ENCODE results near the gene FOXO3.

FOXO3 gene

DNA sequence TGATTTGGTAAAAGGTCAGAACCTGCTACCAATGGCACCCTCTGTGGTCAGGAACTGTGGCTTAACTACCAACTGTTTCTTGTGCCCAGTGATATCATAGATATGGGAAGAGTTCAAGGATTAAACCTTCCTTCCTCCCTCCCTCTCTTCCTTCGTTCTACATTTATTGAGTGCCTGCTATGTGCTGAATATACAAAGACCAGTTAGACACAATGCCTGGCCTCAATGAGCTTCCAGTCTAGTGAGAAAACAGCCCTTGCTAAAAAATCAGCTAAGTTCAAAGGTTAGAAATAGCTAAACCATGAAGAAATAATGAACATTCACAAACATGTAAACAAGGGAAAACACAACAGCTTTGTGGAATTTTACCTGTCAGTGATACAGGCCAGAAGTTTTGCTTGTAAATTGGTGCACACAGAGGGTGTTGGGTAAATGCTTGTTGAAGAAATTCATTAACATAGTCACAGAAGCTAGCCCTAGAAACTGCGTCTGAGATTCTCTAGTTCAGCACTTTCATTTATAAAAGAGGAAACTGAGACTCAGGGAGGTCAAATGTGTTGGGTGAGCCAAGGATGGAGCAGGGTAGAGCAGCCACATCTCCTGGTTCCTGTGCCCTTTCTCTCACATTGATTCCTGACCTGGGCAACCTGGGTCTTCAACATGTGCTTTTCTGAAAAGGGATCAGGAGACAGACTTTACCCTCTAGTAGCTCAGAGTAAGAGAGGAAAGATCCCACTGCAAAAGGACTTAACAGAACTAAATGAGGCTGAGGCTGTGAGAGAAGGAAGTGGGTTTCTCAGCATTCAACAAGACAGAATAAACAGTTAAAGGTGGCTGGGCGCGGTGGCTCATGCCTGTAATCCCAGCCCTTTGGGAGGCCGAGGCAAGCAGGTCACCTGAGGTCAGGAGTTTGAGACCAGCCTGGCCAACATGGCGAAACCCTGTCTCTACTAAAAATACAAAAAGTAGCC, 14.4 kb upstream of the FOXO3 start:
- TF ChIP-seq GATA3 (IDR thresholded peaks at IDR 0.05; ENCODE audit: low read depth, low read length): no peak
- TF ChIP-seq GATA2 (IDR thresholded peaks at IDR 0.05; ENCODE audit: low read depth, low read length): no peak

DNA sequence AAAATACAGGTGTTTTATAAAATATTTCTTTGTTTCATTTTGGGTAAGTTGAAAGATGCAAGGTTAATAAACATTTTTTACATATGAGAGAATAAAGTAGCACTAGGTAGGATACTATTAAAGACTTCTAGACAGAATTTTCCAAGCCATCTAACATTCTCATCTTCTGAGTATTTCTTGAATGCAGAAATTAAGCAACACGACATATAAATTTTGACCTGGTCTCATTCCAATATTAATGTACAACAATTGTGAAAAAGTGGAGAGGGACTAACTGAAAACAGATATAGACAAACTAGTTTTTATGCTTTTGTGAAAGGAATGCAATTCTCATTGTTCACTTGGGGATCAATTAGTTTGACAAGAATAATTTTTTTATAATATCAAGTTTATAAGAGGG, 11.5 kb upstream of the FOXO3 start:
- TF ChIP-seq GATA2 (IDR thresholded peaks at IDR 0.05; ENCODE audit: low read depth, low read length) (no peak), GATA3 (IDR thresholded peaks at IDR 0.05; ENCODE audit: low read depth, low read length) (no peak)

DNA sequence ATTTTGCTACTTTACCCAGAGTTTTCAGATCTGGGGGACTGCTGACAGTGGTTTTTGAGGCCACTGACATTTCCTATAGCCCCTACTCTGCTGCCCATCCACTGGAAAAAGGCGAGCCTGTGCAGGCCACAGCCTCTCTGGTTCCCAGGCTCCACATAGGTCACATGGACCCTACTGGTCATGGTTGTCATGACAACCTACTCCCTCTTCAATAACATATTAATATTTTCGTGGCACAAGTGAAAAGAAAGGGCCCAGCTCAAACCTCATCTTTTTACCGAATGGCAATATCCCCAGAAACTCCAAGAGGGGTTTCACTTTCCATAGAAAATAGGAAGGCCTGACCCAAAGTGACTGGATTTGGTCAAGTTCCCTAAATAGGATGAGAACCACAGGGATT, 11.0 kb upstream of the FOXO3 start:
- TF ChIP-seq GATA3 (IDR thresholded peaks at IDR 0.05; ENCODE audit: low read depth, low read length) (no peak), GATA2 (IDR thresholded peaks at IDR 0.05; ENCODE audit: low read depth, low read length) (no peak)

DNA sequence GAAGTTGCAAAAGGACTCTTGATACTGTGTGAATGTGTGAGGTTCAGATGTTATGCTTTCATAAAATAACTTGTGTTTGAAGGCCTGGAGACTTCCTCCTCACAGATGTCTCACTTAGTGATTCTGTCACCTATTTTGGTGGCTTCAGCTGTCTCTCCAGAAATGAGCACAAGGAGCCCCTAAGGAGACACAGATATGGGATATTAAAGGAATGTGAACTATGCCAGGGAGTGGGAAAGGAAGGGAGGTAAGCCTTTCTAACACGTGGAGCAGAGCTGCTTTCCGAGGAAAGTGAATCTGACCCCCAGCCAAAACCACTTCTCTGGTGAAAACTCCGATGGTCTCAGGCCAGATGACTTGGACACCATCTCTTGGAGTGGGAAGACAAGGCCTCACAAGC, 10.5 kb upstream of the FOXO3 start:
- no peak for TF ChIP-seq GATA3 (IDR thresholded peaks at IDR 0.05; ENCODE audit: low read depth, low read length)
- no peak for TF ChIP-seq GATA2 (IDR thresholded peaks at IDR 0.05; ENCODE audit: low read depth, low read length)

DNA sequence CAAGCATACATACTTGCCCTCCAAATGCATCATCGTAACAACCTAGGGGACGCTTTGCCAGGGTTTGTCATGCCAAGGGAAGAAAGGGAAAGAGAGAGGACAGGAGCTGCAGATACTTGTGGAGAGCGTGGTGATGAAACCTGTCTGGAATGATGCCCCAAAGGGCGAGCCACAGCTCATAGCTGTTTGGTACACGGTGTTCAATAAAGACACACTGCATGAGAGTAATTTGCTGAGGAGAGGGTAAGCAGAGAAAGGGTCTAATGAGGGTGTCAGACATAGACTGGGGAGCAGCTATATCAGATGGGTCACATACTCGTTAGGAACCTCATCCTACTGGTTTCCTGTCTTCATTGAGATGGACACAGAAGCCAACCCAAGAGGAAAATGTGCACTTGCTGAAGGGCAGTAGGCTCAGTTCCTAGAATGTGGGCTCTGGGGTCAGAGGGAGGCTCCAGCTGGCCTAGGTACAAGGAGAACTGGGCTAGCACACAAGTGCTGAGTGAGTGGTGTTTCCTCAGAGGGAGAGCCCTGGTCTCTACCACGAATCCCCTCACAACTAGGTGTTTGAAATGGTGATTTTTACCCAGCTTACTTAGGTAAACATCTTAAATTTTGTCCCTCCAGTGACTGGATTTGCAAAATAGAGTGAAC, 5.2 kb upstream of the FOXO3 start:
- TF ChIP-seq GATA2 (IDR thresholded peaks at IDR 0.05; ENCODE audit: low read depth, low read length): no peak
- no peak for TF ChIP-seq GATA3 (IDR thresholded peaks at IDR 0.05; ENCODE audit: low read depth, low read length)

DNA sequence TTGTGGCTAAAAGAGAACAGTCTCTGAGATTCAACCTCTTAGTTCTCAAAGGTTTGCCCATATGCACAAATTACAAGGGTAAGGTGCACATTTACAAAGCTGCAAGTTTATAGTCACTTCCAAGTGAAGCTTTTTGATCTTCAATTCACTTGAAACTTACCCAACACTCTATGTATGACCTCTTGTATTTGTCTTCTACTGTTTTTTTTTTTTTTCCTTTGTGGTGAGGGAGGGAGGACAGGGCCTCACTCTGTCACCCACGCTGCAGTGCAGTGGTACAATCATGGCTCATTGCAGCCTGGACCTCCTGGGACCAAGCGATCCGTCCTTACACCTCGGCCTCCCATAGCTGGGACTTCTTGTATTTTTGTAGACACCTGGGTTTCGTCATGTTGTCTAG, 4.5 kb upstream of the FOXO3 start:
- TF ChIP-seq GATA2 (IDR thresholded peaks at IDR 0.05; ENCODE audit: low read depth, low read length) (no peak), GATA3 (IDR thresholded peaks at IDR 0.05; ENCODE audit: low read depth, low read length) (no peak)

DNA sequence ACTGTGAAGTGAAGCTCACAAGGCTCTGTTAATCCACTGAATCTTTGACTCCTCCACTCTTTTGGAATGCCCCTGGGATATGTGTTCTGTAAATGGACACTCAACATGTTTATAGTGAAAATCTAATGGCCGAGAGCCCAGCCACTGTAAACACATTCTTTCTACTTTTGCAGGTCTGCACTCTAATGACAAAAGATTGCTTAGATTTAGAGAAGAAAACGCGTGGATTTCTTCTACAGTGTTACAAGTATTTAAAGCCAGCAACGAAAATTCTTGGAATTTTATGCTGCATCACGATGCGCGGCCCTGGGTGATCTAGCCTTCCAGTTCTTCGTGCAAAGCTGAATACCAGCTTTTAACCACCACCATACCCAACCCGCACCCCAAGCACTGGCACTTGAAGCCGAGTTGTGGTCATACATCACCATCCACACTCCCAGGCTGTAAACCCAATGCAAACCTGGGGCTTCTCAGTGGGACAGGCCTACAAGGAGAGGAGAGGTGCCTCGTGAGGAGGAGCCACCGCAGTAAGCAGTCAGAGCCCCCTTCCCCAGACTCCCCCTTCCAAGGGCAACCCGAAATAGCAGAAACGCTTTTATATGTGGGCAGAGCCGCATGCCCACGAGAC, 3.7 kb upstream of the FOXO3 start:
- TF ChIP-seq GATA2 (IDR thresholded peaks at IDR 0.05; ENCODE audit: low read depth, low read length) (no peak), GATA3 (IDR thresholded peaks at IDR 0.05; ENCODE audit: low read depth, low read length) (no peak)

DNA sequence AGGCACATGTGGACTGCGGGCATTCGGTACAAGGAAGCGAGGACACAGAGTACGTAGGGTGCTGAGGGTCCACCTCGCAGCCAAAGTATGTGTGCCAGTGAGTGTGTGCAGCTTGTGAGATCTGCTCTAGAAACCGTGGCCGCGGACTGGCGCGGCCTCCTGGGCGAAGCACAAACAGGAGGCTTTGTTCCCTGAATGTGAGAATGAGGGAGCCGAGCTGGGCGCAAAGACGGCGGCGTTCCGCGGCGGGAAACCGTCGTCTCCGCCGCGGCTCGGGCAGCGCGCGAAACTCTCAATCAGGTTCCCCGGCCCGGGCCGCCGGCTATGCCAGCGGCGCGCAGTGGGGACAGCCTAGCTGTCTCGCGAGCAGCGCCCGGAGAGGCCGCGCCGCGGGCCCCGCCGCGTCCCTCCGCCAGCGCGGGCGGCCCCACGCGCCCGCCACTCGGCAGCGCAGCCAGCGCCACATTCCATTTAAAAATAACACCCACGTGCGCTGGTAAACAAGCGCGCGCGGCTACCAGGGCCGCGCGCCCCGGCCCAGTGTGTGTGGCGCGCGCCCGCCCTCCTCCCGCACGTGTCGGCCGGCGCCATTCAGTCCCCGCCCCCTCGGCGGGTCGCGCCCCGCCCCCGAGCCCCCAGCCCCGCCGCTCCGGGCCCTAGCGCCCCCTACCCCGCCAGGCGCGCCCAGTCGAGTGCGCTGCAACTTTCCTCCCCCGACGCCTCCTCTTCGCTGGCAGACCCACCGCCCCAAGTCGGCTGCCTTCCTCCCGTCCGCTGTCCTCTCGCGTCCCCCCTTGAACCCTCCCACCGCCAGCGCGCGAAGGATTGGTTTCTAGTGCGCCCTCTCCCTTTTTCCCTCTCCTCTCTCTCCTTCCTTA, 3.0 kb upstream of the FOXO3 start:
- TF ChIP-seq GATA2 (IDR thresholded peaks at IDR 0.05; ENCODE audit: low read depth, low read length) (no peak), GATA3 (IDR thresholded peaks at IDR 0.05; ENCODE audit: low read depth, low read length) (no peak)

DNA sequence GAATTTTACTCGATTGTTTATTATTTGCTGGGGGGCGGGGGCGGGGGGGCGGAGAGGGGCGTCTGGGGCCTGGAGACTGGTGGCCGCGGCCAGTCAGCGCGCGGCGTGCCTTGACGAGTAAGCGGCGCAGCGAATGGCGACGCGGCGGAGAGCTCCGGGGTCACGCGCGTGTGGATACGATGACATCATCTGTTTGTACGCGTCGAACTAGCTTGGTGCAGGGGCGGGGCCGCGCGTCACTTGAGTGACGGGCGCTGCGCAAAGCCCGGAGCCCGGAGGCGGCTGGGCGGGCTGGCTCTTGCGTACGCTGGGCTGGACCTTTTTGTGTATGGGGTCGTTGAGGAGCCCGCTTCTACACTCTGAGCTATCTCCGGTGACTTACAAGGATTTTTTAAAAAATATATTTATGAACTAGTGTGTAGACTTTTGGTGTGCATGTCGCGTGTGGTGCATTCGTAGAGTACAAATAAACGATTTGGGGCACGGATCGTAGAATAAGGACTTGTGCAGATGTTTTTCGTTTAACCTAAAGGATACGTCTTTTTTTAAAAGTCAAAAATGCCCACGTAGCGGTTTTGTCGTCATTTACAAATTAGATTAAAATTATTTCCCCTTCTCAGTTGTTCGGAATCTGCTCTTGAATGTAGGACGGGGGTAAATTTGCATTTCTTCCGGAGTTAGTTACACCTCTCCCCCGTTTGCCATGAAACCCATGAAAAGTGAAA, 2.2 kb upstream of the FOXO3 start:
- TF ChIP-seq GATA2 (IDR thresholded peaks at IDR 0.05; ENCODE audit: low read depth, low read length) (no peak), GATA3 (IDR thresholded peaks at IDR 0.05; ENCODE audit: low read depth, low read length) (no peak)

DNA sequence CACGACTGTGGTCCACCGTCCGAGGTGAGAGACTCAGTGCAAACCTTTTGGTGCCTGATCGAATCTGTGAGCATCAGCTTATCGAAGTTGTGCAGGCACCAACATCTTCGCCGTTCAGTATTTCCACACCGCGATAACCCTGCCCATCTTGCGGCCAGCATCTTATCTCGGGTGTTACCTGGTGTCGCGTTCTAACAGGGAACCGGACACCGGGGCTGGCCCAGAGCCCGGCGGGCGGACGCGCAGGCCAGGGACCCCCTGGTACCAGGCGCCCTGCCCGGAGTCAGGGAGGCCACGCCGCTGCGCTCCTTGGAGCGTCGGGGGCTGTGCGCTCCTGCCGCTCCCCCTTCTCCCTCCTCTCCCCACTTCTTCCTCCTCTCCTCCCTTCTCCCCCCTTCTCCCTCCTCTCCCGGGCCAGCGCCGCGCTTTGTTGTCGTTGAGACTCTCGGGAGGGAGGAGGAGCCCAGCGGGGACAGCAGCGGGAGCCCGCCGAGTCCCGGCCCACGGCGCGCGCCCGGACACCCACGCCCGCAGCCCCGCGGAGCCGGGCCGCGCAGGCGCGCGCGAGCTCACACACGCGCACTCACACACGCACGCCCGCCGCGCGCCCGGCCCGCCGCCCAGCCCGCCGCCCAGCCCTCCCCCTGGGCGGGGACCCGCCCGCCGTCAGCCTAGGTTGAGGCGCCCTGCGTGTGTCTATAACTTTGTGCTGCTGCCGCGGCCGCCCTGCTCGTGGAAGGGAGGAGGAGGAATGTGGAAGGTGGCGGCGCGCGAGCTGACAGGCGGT, 1.4 kb upstream of the FOXO3 start:
- no peak; the same call in 1 of the 2 replicates for TF ChIP-seq GATA2 (IDR thresholded peaks at IDR 0.05; ENCODE audit: low read depth, low read length)
- no peak for TF ChIP-seq GATA3 (IDR thresholded peaks at IDR 0.05; ENCODE audit: low read depth, low read length)

DNA sequence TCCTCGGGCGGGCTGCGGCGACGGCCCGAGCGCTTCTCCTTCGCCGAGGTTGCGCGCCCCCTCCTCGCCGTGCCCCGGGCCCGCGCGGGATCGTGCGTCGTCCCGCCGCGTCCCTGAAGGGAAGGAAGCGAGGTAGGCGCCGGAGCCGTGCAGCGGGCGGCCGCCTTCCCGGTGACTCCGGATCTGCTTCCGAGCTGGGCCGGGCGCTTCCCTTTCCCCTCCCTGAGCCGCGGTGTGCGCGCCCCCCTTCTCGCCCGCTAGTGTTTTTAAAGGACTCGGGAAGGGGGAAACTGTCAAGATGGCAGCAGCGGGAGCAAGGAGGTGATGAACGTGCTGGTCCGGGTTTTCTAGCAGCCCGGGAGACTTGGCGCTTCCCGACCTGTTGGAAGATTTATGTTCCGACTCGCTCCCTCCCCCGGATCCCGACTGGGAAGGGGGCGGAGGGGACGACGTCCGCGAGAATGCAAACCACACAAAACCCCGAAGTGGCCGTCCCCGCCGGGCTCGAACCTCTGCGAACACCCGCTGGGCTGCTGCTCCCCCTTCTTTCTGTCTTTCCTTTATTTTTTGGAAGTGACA, 744 bp upstream of the FOXO3 start:
- no peak for TF ChIP-seq GATA2 (IDR thresholded peaks at IDR 0.05; ENCODE audit: low read depth, low read length)

Measured in SH-SY5Y (cell line).